ENCODE measurements around the gene COG2.

DNA sequence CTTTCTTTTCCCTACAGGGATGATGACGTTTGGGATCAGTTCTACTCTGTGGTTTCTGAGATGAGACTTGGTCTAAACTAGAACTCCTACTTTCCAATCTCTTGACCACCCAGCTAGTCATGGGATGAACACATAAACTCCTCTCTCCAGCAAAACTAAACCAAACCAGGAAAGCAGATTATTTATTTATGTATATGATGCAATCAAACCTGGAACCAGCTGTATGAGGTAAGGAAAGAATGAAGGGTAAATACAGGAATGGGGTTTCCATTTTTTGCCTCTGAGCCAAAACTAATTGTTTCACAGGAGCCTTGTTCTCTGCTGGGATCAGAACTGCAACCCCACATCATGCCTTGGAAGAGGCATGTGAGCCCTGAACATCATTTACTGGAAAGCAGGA is 75.0 kb downstream of the COG2 start:
- TF ChIP-seq EZH2 (IDR thresholded peaks at IDR 0.05; ENCODE audit: insufficient read depth, poor library complexity, severe bottlenecking), result no peak
- TF ChIP-seq EZH2phosphoT487 (IDR thresholded peaks at IDR 0.05; ENCODE audit: insufficient read depth, low read depth), result no peak

Measured in GM23248 (cell line).